GM10248 (cell line): Measurements from ENCODE around the gene F8.

Source experiments
- CTCF ChIA-PET: fragments of 300-600 bp; sonication (Branson Sonifier 250); formaldehyde crosslinking; extraction: SDS; loops from one replicate; lab custom pipeline; 2021; ENCODE audit warnings: antibody characterized with exemption; lab: Yijun Ruan, JAX
- POLR2A ChIA-PET: fragments of 350-650 bp; sonication (Branson Sonifier 250); formaldehyde crosslinking; extraction: SDS; loops from one replicate; lab custom pipeline; 2020; ENCODE audit warnings: antibody characterized with exemption; lab: Yijun Ruan, JAX
- DNase-seq: peaks from one replicate; pipeline ENCODE4 v3.0.0; 2012; ENCODE audit errors: extremely low spot score
- TF ChIP-seq, protein P1 (sequence below): IDR thresholded peaks from 2 replicates; pipeline ENCODE4 v1.5.1; 2012; ENCODE audit warnings: mild to moderate bottlenecking, low read depth; ENCODE audit errors: extremely low read depth, missing control alignments, control extremely low read depth

F8 gene

GRCh38 chrX:154795016-154795415, 227.5 kb downstream of the F8 start:
- TF ChIP-seq, protein P1, sequence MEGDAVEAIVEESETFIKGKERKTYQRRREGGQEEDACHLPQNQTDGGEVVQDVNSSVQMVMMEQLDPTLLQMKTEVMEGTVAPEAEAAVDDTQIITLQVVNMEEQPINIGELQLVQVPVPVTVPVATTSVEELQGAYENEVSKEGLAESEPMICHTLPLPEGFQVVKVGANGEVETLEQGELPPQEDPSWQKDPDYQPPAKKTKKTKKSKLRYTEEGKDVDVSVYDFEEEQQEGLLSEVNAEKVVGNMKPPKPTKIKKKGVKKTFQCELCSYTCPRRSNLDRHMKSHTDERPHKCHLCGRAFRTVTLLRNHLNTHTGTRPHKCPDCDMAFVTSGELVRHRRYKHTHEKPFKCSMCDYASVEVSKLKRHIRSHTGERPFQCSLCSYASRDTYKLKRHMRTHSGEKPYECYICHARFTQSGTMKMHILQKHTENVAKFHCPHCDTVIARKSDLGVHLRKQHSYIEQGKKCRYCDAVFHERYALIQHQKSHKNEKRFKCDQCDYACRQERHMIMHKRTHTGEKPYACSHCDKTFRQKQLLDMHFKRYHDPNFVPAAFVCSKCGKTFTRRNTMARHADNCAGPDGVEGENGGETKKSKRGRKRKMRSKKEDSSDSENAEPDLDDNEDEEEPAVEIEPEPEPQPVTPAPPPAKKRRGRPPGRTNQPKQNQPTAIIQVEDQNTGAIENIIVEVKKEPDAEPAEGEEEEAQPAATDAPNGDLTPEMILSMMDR = no peak
- POLR2A ChIA-PET = no interaction called here
- no peak for DNase-seq
- CTCF ChIA-PET = no interaction called here

DNA sequence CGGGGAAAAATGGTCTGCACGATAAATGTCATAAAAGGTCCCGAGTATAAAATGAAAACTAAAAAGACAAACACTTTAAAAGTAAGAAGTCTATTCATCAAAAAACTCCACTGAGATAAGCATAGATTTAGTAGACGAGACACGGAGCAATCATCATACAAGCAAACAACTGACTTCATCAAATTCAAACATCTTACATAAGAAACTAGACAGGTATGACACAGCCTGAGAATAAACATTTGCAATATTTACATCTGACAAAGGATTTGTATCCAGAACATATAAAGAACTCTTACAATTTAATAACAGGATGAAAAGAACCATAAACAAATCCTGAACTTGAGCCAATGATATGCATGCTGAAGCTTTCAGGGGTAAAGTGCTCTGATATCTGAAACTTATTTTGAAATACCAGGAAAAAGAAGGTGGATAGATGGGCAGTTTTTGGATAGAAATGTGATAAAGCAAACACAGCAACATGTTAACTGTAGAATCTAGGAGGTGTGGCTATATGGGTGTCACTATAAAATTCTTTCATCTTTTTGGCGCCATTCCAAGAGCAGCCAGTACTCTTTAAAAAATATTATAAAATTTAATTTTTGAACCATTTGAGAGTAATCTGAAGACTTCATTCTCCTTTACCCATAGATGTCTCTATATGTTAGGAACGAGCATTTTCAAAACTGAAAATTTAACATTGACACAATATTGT, 229.3 kb downstream of the F8 start:
- CTCF ChIA-PET = no interaction called here
- DNase-seq = no peak

DNA sequence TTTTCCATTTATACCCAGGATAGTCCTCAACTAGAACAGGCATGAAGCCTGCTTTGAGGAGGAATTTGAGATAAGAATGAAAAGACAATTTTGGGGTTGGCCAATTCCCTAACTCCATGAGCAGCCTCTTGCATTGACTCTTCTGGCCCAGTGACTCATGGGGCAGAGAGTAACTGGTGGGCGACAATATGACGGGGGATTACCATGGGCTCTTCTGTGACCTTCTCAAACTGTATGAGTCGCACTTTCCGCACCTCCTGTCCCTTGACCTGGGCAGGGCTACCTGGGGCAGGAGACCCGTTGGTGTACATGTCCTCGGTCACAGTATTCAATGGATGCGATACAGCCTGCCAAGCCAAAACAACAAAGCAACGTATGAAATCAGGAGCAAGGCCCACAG, 230.6 kb downstream of the F8 start:
- CTCF ChIA-PET = interaction anchor here (1.2 to 1.5 kb wide), 2 partner anchors 11 to 15 kb away, joined by 3 to 4 read pairs; no protein-coding TSS in a partner anchor
- TF ChIP-seq, protein P1 = no peak
- POLR2A ChIA-PET = no interaction called here
- DNase-seq = no peak

More for the DNA sequence above, 229.3 kb downstream of the F8 start:
- POLR2A ChIA-PET = no interaction called here
- TF ChIP-seq, protein P1 = no peak

GRCh38 chrX:154791467-154791866, 231.1 kb downstream of the F8 start:
- DNase-seq = no peak
- TF ChIP-seq, protein P1 = no peak
- ChIA-PET CTCF (interaction anchor here (1.2 to 1.5 kb wide), 2 partner anchors 11 to 15 kb away, joined by 3 to 4 read pairs; no protein-coding TSS in a partner anchor), POLR2A (no interaction called here)
